A549 (cell line): ENCODE results near the gene ATG3. TPM values are rescaled to one million over a fixed set of nuclear protein-coding genes. Genes with fewer than 3 reads are reported as not detected.
A peak's percentile ranks its signal among the peaks of the same experiment; 100 is the strongest.

Experiments
- ATAC-seq, 2 experiments: fragments of 200-7000 bp in 1 of 2; fragments of >200 bp in 1 of 2; cut with Nextera tagmentation in 1 of 2; cut with Tn5 transposase in 1 of 2; 3 replicates each; pipeline versions ENCODE4 v1.8.0 to v1.9.1; 2018 to 2020; ENCODE audit warnings: mild to moderate bottlenecking in 1 of 2, moderate library complexity in 1 of 2
- CTCF ChIA-PET: fragments of 300-600 bp; sonication (Branson Sonifier 250); formaldehyde crosslinking; extraction: SDS; loops from one replicate; lab custom pipeline; 2021; ENCODE audit warnings: antibody characterized with exemption, inconsistent platforms; lab: Yijun Ruan, JAX
- POLR2A ChIA-PET: fragments of 350-600 bp; formaldehyde crosslinking; extraction: SDS; loops from one replicate; lab custom pipeline; 2021; ENCODE audit warnings: antibody characterized with exemption, inconsistent platforms; lab: Yijun Ruan, JAX
- DNase-seq, 2 experiments: peaks; one replicate each; pipeline versions ENCODE4 v3.0.0 to v3.0.0-alpha.2; 2011 to 2016; ENCODE audit warnings: low read depth in 1 of 2, low spot score in 1 of 2
- FAIRE-seq: peaks from 2 replicates; lab custom pipeline; 2011; peaks lifted over from hg19 to GRCh38; lab: Jason Lieb, UNC
- H3K27ac ChIP-seq, 2 experiments: fragments of >200 bp; sonication (Bioruptor Twin); formaldehyde crosslinking; 3 replicates each; pipeline ENCODE4 v1.5.1; 2016 to 2017
- H3K4me1 ChIP-seq: fragments of >200 bp; sonication (Bioruptor Twin); formaldehyde crosslinking; 3 replicates; pipeline ENCODE4 v1.6.1; 2016
- H3K4me2 ChIP-seq: fragments of >200 bp; sonication (Bioruptor Twin); formaldehyde crosslinking; 3 replicates; pipeline ENCODE4 v1.6.1; 2016
- H3K4me3 ChIP-seq: fragments of >200 bp; sonication (Bioruptor Twin); formaldehyde crosslinking; 3 replicates; pipeline ENCODE4 v1.5.1; 2016
- H3K9me3 ChIP-seq: fragments of >200 bp; sonication (Bioruptor Twin); formaldehyde crosslinking; 3 replicates; pipeline ENCODE4 v1.6.1; 2016
- BCL3 ChIP-seq: fragments of >200 bp; sonication (Bioruptor Twin); formaldehyde crosslinking; IDR thresholded peaks from 3 replicates; pipeline ENCODE4 v1.6.1; 2016
- BHLHE40 ChIP-seq: IDR thresholded peaks from 2 replicates; pipeline ENCODE4 v1.6.1; 2012; ENCODE audit warnings: low read depth, low read length, inconsistent platforms
- CHD2 ChIP-seq: fragments of 150-350 bp; IDR thresholded peaks from 2 replicates; pipeline ENCODE4 v1.6.1; 2014; ENCODE audit warnings: low read length; ENCODE audit not compliant: partially characterized antibody
- CHD4 ChIP-seq: fragments of 200-600 bp; sonication (generic); IDR thresholded peaks from 2 replicates; pipeline ENCODE4 v1.6.1; 2016; ENCODE audit warnings: antibody characterized with exemption, mild to moderate bottlenecking, borderline replicate concordance
- E2F6 ChIP-seq: IDR thresholded peaks from 2 replicates; pipeline ENCODE4 v1.6.1; 2012; ENCODE audit warnings: low read depth, borderline replicate concordance
- EHMT2 ChIP-seq: fragments of 200-600 bp; sonication (generic); IDR thresholded peaks from 2 replicates; pipeline ENCODE4 v1.6.1; 2016; ENCODE audit warnings: antibody characterized with exemption, low read depth, mild to moderate bottlenecking, moderate library complexity
- FOSB ChIP-seq: fragments of 250-450 bp; sonication (Bioruptor Pico); IDR thresholded peaks from 2 replicates; pipeline ENCODE4 v1.5.0; 2020; ENCODE audit warnings: mild to moderate bottlenecking, moderate library complexity
- HDAC2 ChIP-seq: fragments of 200-600 bp; sonication (generic); IDR thresholded peaks from 2 replicates; pipeline ENCODE4 v1.6.1; 2016
- HMGXB4 ChIP-seq: fragments of 250-450 bp; sonication (Bioruptor Pico); IDR thresholded peaks from 2 replicates; pipeline ENCODE4 v1.5.0; 2021; ENCODE audit warnings: mild to moderate bottlenecking, moderate library complexity, borderline replicate concordance
- HOXA7 ChIP-seq: fragments of 250-450 bp; sonication (Bioruptor Pico); IDR thresholded peaks from 2 replicates; pipeline ENCODE4 v1.5.0; 2020; ENCODE audit warnings: mild to moderate bottlenecking, moderate library complexity
- HOXB13 ChIP-seq: fragments of 250-450 bp; sonication (Bioruptor Pico); IDR thresholded peaks from 2 replicates; pipeline ENCODE4 v1.5.0; 2020; ENCODE audit warnings: low read depth, mild to moderate bottlenecking, moderate library complexity
- JUNB ChIP-seq: fragments of >200 bp; sonication (Bioruptor Twin); formaldehyde crosslinking; IDR thresholded peaks from 2 replicates; pipeline ENCODE4 v1.6.1; 2016
- KDM1A ChIP-seq: fragments of 200-600 bp; sonication (generic); IDR thresholded peaks from 2 replicates; pipeline ENCODE4 v1.6.1; 2016; ENCODE audit warnings: low read depth, mild to moderate bottlenecking
- MYC ChIP-seq: IDR thresholded peaks from 2 replicates; pipeline ENCODE4 v1.6.1; 2012; ENCODE audit warnings: mild to moderate bottlenecking, inconsistent platforms, low read length, improper control_type of control experiment, borderline replicate concordance
- NPAS2 ChIP-seq: fragments of 250-450 bp; sonication (Bioruptor Pico); IDR thresholded peaks from 2 replicates; pipeline ENCODE4 v1.8.0; 2022; ENCODE audit warnings: mild to moderate bottlenecking, moderate library complexity, borderline replicate concordance
- RAD21 ChIP-seq, 2 experiments: fragments of >200 bp in 1 of 2; sonication (Bioruptor Twin) in 1 of 2; formaldehyde crosslinking in 1 of 2; IDR thresholded peaks in 1 of 2; conservative IDR thresholded peaks in 1 of 2; 2 replicates in 1 of 2; 3 replicates in 1 of 2; pipeline ENCODE4 v1.6.1; 2012 to 2018; ENCODE audit warnings: inconsistent platforms in 1 of 2
- RARB ChIP-seq: fragments of 250-450 bp; sonication (Bioruptor Pico); IDR thresholded peaks from 2 replicates; pipeline ENCODE4 v1.8.0; 2021; ENCODE audit warnings: mild to moderate bottlenecking, moderate library complexity
- SREBF2 ChIP-seq: fragments of 450-650 bp; IDR thresholded peaks from 2 replicates; pipeline ENCODE4 v1.6.1; 2014; ENCODE audit warnings: mild to moderate bottlenecking, moderate library complexity
- TFCP2L1 ChIP-seq: fragments of 250-450 bp; sonication (Bioruptor Pico); IDR thresholded peaks from 2 replicates; pipeline ENCODE4 v1.5.0; 2021; ENCODE audit warnings: mild to moderate bottlenecking
- ZC3H11A ChIP-seq: fragments of 450-650 bp; IDR thresholded peaks from 2 replicates; pipeline ENCODE4 v1.6.1; 2014; ENCODE audit warnings: antibody characterized with exemption, mild to moderate bottlenecking
- ZFP36 ChIP-seq: fragments of 450-650 bp; IDR thresholded peaks from 2 replicates; pipeline ENCODE4 v1.6.1; 2014; ENCODE audit warnings: borderline replicate concordance; ENCODE audit not compliant: partially characterized antibody
- WGBS: methylation state at CpG from one replicate; pipeline ENCODE4 v1.1.6; 2017; ENCODE audit errors: missing lambda C conversion rate; 5-methylcytosine and 5-hydroxymethylcytosine counted together
- polyA plus RNA-seq, 4 experiments: library from polyadenylated mRNA; depleted of rRNA in 3 of 4; stranded (reverse); fragments of >200 nt; fragmentation: RNase III in 1 of 4; extraction: RNeasy Plus Mini Kit Qiagen cat#74134 plus additional on column Dnase treatment in 1 of 4; gene quantifications; 2 replicates in 3 of 4; 3 replicates in 1 of 4; pipeline ENCODE4 v1.2.3, GENCODE V29; 2011 to 2017
- TF ChIP-seq, protein P1 (sequence below): fragments of 200-600 bp; sonication (generic); IDR thresholded peaks from 2 replicates; pipeline ENCODE4 v1.6.1; 2016; ENCODE audit warnings: antibody characterized with exemption, mild to moderate bottlenecking, moderate library complexity

The ATG3 gene
- polyA plus RNA-seq, 2 of the 4 experiments (the other 2 are of a cell fraction) = 50.2 to 74.5 TPM

- Histone ChIP-seq H3K9me3 (no peaks in the 10 kb centered on the region), H3K27ac (no peak overlapping the region)
- CTCF ChIA-PET = interaction anchor here (3.3 kb wide), 1 partner anchor 9 kb away, joined by 21 read pairs; no protein-coding TSS in a partner anchor
Measured at GRCh38 chr3:112572701-112573100, 10.9 kb upstream of the ATG3 start.

GRCh38 chr3:112569265-112569664, 7.5 kb upstream of the ATG3 start:
- TF ChIP-seq KDM1A = no peak
- no peak for TF ChIP-seq TFCP2L1 (CRISPR knock-in tag)
- no peak for TF ChIP-seq HOXB13 (CRISPR knock-in tag)
- TF ChIP-seq, protein P1, sequence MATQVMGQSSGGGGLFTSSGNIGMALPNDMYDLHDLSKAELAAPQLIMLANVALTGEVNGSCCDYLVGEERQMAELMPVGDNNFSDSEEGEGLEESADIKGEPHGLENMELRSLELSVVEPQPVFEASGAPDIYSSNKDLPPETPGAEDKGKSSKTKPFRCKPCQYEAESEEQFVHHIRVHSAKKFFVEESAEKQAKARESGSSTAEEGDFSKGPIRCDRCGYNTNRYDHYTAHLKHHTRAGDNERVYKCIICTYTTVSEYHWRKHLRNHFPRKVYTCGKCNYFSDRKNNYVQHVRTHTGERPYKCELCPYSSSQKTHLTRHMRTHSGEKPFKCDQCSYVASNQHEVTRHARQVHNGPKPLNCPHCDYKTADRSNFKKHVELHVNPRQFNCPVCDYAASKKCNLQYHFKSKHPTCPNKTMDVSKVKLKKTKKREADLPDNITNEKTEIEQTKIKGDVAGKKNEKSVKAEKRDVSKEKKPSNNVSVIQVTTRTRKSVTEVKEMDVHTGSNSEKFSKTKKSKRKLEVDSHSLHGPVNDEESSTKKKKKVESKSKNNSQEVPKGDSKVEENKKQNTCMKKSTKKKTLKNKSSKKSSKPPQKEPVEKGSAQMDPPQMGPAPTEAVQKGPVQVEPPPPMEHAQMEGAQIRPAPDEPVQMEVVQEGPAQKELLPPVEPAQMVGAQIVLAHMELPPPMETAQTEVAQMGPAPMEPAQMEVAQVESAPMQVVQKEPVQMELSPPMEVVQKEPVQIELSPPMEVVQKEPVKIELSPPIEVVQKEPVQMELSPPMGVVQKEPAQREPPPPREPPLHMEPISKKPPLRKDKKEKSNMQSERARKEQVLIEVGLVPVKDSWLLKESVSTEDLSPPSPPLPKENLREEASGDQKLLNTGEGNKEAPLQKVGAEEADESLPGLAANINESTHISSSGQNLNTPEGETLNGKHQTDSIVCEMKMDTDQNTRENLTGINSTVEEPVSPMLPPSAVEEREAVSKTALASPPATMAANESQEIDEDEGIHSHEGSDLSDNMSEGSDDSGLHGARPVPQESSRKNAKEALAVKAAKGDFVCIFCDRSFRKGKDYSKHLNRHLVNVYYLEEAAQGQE = no peak
- no peak for TF ChIP-seq CHD2
- TF ChIP-seq JUNB = no peak
- TF ChIP-seq SREBF2 = no peak
- TF ChIP-seq BHLHE40 = no peak
- TF ChIP-seq MYC = no peak
- no peak for TF ChIP-seq RARB
- no peak for TF ChIP-seq HMGXB4 (CRISPR knock-in tag)
- no peak for TF ChIP-seq RAD21 (conservative IDR thresholded peaks at IDR 0.05 in 1 of 2, IDR thresholded peaks at IDR 0.05 in 1 of 2)
- no peak for TF ChIP-seq EHMT2
- TF ChIP-seq HOXA7 (CRISPR knock-in tag) = no peak
- TF ChIP-seq ZC3H11A = no peak
- no peak for TF ChIP-seq HDAC2
- TF ChIP-seq E2F6 = no peak
- TF ChIP-seq NPAS2 (CRISPR knock-in tag) = no peak
- TF ChIP-seq BCL3 = no peak
- TF ChIP-seq ZFP36 = no peak
- TF ChIP-seq, all 56 proteins: peak for 0
- FAIRE-seq (peak; percentile 84), ATAC-seq (no peak), DNase-seq (no peak)
- CTCF ChIA-PET = interaction anchor here (5.2 kb wide), 1 partner anchor 13 kb away, joined by 41 read pairs; no protein-coding TSS in a partner anchor
- no peaks in the 10 kb centered on the region for H3K9me3 ChIP-seq
- no peak overlapping the region for H3K27ac ChIP-seq
- no peak overlapping the region for H3K4me3 ChIP-seq
- H3K4me2 ChIP-seq = no peak overlapping the region
- no peaks in the 10 kb centered on the region for H3K4me1 ChIP-seq
- 49% methylated on average over 1 of the region's 1 CpG for WGBS
- POLR2A ChIA-PET = no interaction called here

More at GRCh38 chr3:112572701-112573100, 10.9 kb upstream of the ATG3 start:
- TF ChIP-seq CHD4 (no peak), FOSB (CRISPR knock-in tag) (no peak)
- TF ChIP-seq, all 56 proteins: peak for 0
- FAIRE-seq = no peak
- H3K4me3 ChIP-seq = no peak overlapping the region
- ATAC-seq = no peak
- no peak for DNase-seq
- POLR2A ChIA-PET = no interaction called here
- no peaks in the 10 kb centered on the region for H3K4me1 ChIP-seq
- no peak overlapping the region for H3K4me2 ChIP-seq
- 92% methylated on average over 1 of the region's 1 CpG for WGBS
